ENCODE measurements around the gene DDX49. TPM values are rescaled to one million over a fixed set of nuclear protein-coding genes. Genes with fewer than 3 reads are reported as not detected.

Gene DDX49
- total RNA-seq, 1 experiment from 2014 or later: 120 TPM

- no peaks in the 10 kb centered on the region for H3K9me3 ChIP-seq (ENCODE audit: low read length)
- POLR2A ChIA-PET (ENCODE audit: unreplicated experiment): no interaction called here
- H3K9ac ChIP-seq (ENCODE audit: low read length): no peak overlapping the region
- peaks cover 21% of the 10 kb centered on the region for H3K79me2 ChIP-seq (ENCODE audit: low read length)
- H3F3A ChIP-seq (ENCODE audit: low read length, unreplicated experiment): no peaks in the 10 kb centered on the region
- H3K4me3 ChIP-seq (ENCODE audit: low read length): no peak overlapping the region; the same call in 1 of the 2 replicates
- intact Hi-C loops (cut with micrococcal nuclease): no loop called here
- H3K27ac ChIP-seq (ENCODE audit: low read length): no peak overlapping the region
- no peak for ATAC-seq
- no peak for DNase-seq
- H2AFZ ChIP-seq (ENCODE audit: low read length): no peak overlapping the region
- no peaks in the 10 kb centered on the region for H3K9me2 ChIP-seq (replicated peaks; ENCODE audit: low read length)
- BruUV-seq (replicated peaks): TSS peak; percentile 26
- TF ChIP-seq CTCF (conservative IDR thresholded peaks at IDR 0.05; ENCODE audit: low read depth, low read length): no peak
- no peak for TF ChIP-seq EZH2phosphoT487 (IDR thresholded peaks at IDR 0.05; ENCODE audit: borderline replicate concordance, low read length)
- no peak for TF ChIP-seq EZH2 (IDR thresholded peaks at IDR 0.05; ENCODE audit: low read length, unreplicated experiment)
- peaks cover 14% of the 10 kb centered on the region for H3K36me3 ChIP-seq (ENCODE audit: low read depth, low read length)
- H4K20me1 ChIP-seq (ENCODE audit: low read length): no peaks in the 10 kb centered on the region
- no peaks in the 10 kb centered on the region for H3K27me3 ChIP-seq (ENCODE audit: low read length)
- CTCF ChIA-PET: no interaction called here
- H3K4me1 ChIP-seq (ENCODE audit: insufficient read depth, low read length): peaks cover 6% of the 10 kb centered on the region
- H3K4me2 ChIP-seq (ENCODE audit: low read length): peak overlapping the region; percentile 95
Observed at GRCh38 chr19:18939163-18939562, 19.6 kb downstream of the DDX49 start.

GRCh38 chr19:18939922-18940768 lies 20.6 kb downstream of the DDX49 start:
- intact Hi-C loops (cut with micrococcal nuclease): no loop called here
- ChIA-PET CTCF (interaction anchor here (0.6 kb wide), 1 partner anchor 264 kb away, joined by 10 read pairs; no protein-coding TSS in a partner anchor), POLR2A (ENCODE audit: unreplicated experiment) (no interaction called here)
- Histone ChIP-seq H3K4me2 (ENCODE audit: low read length) (peak overlapping the region; percentile 95), H2AFZ (ENCODE audit: low read length) (peak overlapping the region; percentile 84), H3K79me2 (ENCODE audit: low read length) (peaks cover 21% of the 10 kb centered on the region), H3K27ac (ENCODE audit: low read length) (no peak overlapping the region), H3K27me3 (ENCODE audit: low read length) (no peaks in the 10 kb centered on the region), H3K9me3 (ENCODE audit: low read length) (no peaks in the 10 kb centered on the region), H3K9me2 (replicated peaks; ENCODE audit: low read length) (no peaks in the 10 kb centered on the region), H3F3A (ENCODE audit: low read length, unreplicated experiment) (no peaks in the 10 kb centered on the region), H3K4me3 (ENCODE audit: low read length) (peak overlapping the region; percentile 95), H3K36me3 (ENCODE audit: low read depth, low read length) (peaks cover 11% of the 10 kb centered on the region), H3K4me1 (ENCODE audit: insufficient read depth, low read length) (peaks cover 6% of the 10 kb centered on the region), H3K9ac (ENCODE audit: low read length) (peak overlapping the region; percentile 64), H4K20me1 (ENCODE audit: low read length) (no peaks in the 10 kb centered on the region)
- ATAC-seq: peak; percentile 53
- peak; percentile 91 for TF ChIP-seq EZH2phosphoT487 (IDR thresholded peaks at IDR 0.05; ENCODE audit: borderline replicate concordance, low read length)
- no peak for TF ChIP-seq EZH2 (IDR thresholded peaks at IDR 0.05; ENCODE audit: low read length, unreplicated experiment)
- peak; percentile 59 for DNase-seq
- TSS peak; percentile 63 for BruUV-seq (replicated peaks)

GRCh38 chr19:18940769-18941627 lies 21.5 kb downstream of the DDX49 start, which contains the start of gene HOMER3:
Gene HOMER3 (minus strand): TSS chr19:18941217. CDS start chr19:18938982, 2,235 bp downstream.
- ChIA-PET POLR2A (ENCODE audit: unreplicated experiment) (no interaction called here), CTCF (no interaction called here)
- H3K9me3 ChIP-seq (ENCODE audit: low read length): no peaks in the 10 kb centered on the region
- DNase-seq (peak; percentile 72), ATAC-seq (peak; percentile 86)
- peak within 1 kb of the TSS; percentile 64 for H3K9ac ChIP-seq (ENCODE audit: low read length)
- no peak within 1 kb of the TSS for H3K27ac ChIP-seq (ENCODE audit: low read length)
- no peaks in the 10 kb centered on the region for H3K9me2 ChIP-seq (replicated peaks; ENCODE audit: low read length)
- H3F3A ChIP-seq (ENCODE audit: low read length, unreplicated experiment): no peaks in the 10 kb centered on the region
- peaks cover 21% of the 10 kb centered on the region for H3K79me2 ChIP-seq (ENCODE audit: low read length)
- H3K4me2 ChIP-seq (ENCODE audit: low read length): peak within 1 kb of the TSS; percentile 95
- intact Hi-C loops (cut with micrococcal nuclease): loop anchor here (1.0 kb wide), 1 partner anchor 45 kb away; no protein-coding TSS in a partner anchor
- H2AFZ ChIP-seq (ENCODE audit: low read length): peak within 1 kb of the TSS; percentile 84
- no TSS peak for BruUV-seq (replicated peaks)
- H3K36me3 ChIP-seq (ENCODE audit: low read depth, low read length): peaks cover 11% of the 10 kb centered on the region
- no peak for TF ChIP-seq EZH2 (IDR thresholded peaks at IDR 0.05; ENCODE audit: low read length, unreplicated experiment)
- TF ChIP-seq EZH2phosphoT487 (IDR thresholded peaks at IDR 0.05; ENCODE audit: borderline replicate concordance, low read length): no peak
- TF ChIP-seq CTCF (conservative IDR thresholded peaks at IDR 0.05; ENCODE audit: low read depth, low read length): no peak
- peak within 1 kb of the TSS; percentile 95 for H3K4me3 ChIP-seq (ENCODE audit: low read length)
- H3K4me1 ChIP-seq (ENCODE audit: insufficient read depth, low read length): peaks cover 6% of the 10 kb centered on the region
- no peaks in the 10 kb centered on the region for H4K20me1 ChIP-seq (ENCODE audit: low read length)
- H3K27me3 ChIP-seq (ENCODE audit: low read length): no peaks in the 10 kb centered on the region
